Liver (tissue), 9 donors: ENCODE data around the gene MAP4K4. TPM values are rescaled to one million over a fixed set of nuclear protein-coding genes. Genes with fewer than 3 reads are reported as not detected.

ENCODE experiments used
- DNase-seq: peaks from one replicate; pipeline ENCODE4 v3.0.0-alpha.2; 2017; ENCODE audit warnings: low spot score
- H3K27ac ChIP-seq, 2 donors: one replicate each; pipeline ENCODE4 v1.7.0; 2013; ENCODE audit warnings: inconsistent platforms in 2 of 2, low read length in 2 of 2, control low read depth in 1 of 2, low read depth in 1 of 2, mild to moderate bottlenecking in 1 of 2
- H3K27me3 ChIP-seq, 4 donors: one replicate each; pipeline versions ENCODE4 v1.6.1 to v1.7.0; 2013; ENCODE audit warnings: low read length in 3 of 4, inconsistent platforms in 1 of 4, mild to moderate bottlenecking in 1 of 4, moderate library complexity in 1 of 4; ENCODE audit not compliant: control insufficient read depth in 4 of 4, insufficient read depth in 4 of 4
- H3K36me3 ChIP-seq, 4 donors: one replicate each; pipeline versions ENCODE4 v1.6.1 to v1.7.0; 2013; ENCODE audit warnings: low read length in 3 of 4, mild to moderate bottlenecking in 3 of 4, low read depth in 1 of 4, moderate library complexity in 1 of 4; ENCODE audit not compliant: control insufficient read depth in 4 of 4, insufficient read depth in 3 of 4
- H3K4me1 ChIP-seq, 4 donors: one replicate each; pipeline versions ENCODE4 v1.6.1 to v1.7.0; 2013; ENCODE audit warnings: low read length in 3 of 4, mild to moderate bottlenecking in 3 of 4, moderate library complexity in 1 of 4; ENCODE audit not compliant: control insufficient read depth in 4 of 4, insufficient read depth in 4 of 4
- H3K4me3 ChIP-seq, 3 donors: one replicate each; pipeline versions ENCODE4 v1.6.1 to v1.7.0; 2013; ENCODE audit warnings: low read length in 3 of 3, control low read depth in 1 of 3, low read depth in 1 of 3, mild to moderate bottlenecking in 1 of 3
- H3K9ac ChIP-seq, 2 donors: one replicate each; pipeline ENCODE4 v1.7.0; 2013; ENCODE audit warnings: low read length in 2 of 2, mild to moderate bottlenecking in 2 of 2, moderate library complexity in 2 of 2, control low read depth in 1 of 2, low read depth in 1 of 2
- H3K9me3 ChIP-seq, 4 donors: one replicate each; pipeline versions ENCODE4 v1.6.1 to v1.7.0; 2013; ENCODE audit warnings: low read length in 3 of 4; ENCODE audit not compliant: control insufficient read depth in 4 of 4
- EGR1 ChIP-seq, 2 donors: IDR thresholded peaks; 2 replicates each; pipeline ENCODE4 v1.6.1; 2016 to 2018; ENCODE audit warnings: antibody characterized with exemption in 2 of 2, low read depth in 2 of 2
- FOXA1 ChIP-seq: IDR thresholded peaks from 2 replicates; pipeline ENCODE4 v1.6.1; 2016; ENCODE audit warnings: antibody characterized with exemption
- FOXA2 ChIP-seq: IDR thresholded peaks from 2 replicates; pipeline ENCODE4 v1.6.1; 2016; ENCODE audit warnings: antibody characterized with exemption
- GABPA ChIP-seq, 2 donors: IDR thresholded peaks in 1 of 2; conservative IDR thresholded peaks in 1 of 2; 2 replicates each; pipeline ENCODE4 v1.6.1; 2016; ENCODE audit warnings: antibody characterized with exemption in 2 of 2, mild to moderate bottlenecking in 1 of 2, moderate library complexity in 1 of 2
- HNF4A ChIP-seq, 2 donors: conservative IDR thresholded peaks; 2 replicates each; pipeline ENCODE4 v1.6.1; 2016; ENCODE audit warnings: antibody characterized with exemption in 2 of 2, mild to moderate bottlenecking in 2 of 2
- HNF4G ChIP-seq: IDR thresholded peaks from 2 replicates; pipeline ENCODE4 v1.6.1; 2016; ENCODE audit warnings: antibody characterized with exemption
- JUND ChIP-seq, 2 donors: IDR thresholded peaks; 2 replicates each; pipeline ENCODE4 v1.6.1; 2016; ENCODE audit warnings: antibody characterized with exemption in 2 of 2
- NR2F2 ChIP-seq: IDR thresholded peaks from 2 replicates; pipeline ENCODE4 v1.6.1; 2016; ENCODE audit warnings: antibody characterized with exemption
- RAD21 ChIP-seq, 2 donors: IDR thresholded peaks; 2 replicates each; pipeline ENCODE4 v1.6.1; 2016; ENCODE audit warnings: antibody characterized with exemption in 2 of 2, mild to moderate bottlenecking in 2 of 2
- RXRA ChIP-seq, 2 donors: IDR thresholded peaks; 2 replicates each; pipeline ENCODE4 v1.6.1; 2017 to 2018; ENCODE audit warnings: antibody characterized with exemption in 2 of 2, mild to moderate bottlenecking in 1 of 2
- SP1 ChIP-seq: IDR thresholded peaks from 2 replicates; pipeline ENCODE4 v1.6.1; 2018; ENCODE audit warnings: antibody characterized with exemption, mild to moderate bottlenecking
- TAF1 ChIP-seq: conservative IDR thresholded peaks from 2 replicates; pipeline ENCODE4 v1.6.1; 2016; ENCODE audit warnings: antibody characterized with exemption, mild to moderate bottlenecking
- YY1 ChIP-seq: IDR thresholded peaks from 2 replicates; pipeline ENCODE4 v1.6.1; 2016; ENCODE audit warnings: antibody characterized with exemption, mild to moderate bottlenecking
- WGBS: extraction: QIAGEN DNeasy Blood & Tissue Kit; methylation state at CpG from one replicate; pipeline ENCODE4 v1.1.7; 2013; 5-methylcytosine and 5-hydroxymethylcytosine counted together
- polyA plus RNA-seq, 2 donors: library from polyadenylated mRNA; stranded (reverse) in 1 of 2; unstranded in 1 of 2; fragments of 200-250 nt in 1 of 2; fragments of >200 nt in 1 of 2; fragmentation: Nextera tagmentation in 1 of 2; extraction: Ambion mirVana in 1 of 2; gene quantifications; one replicate each; pipeline versions ENCODE4 v1.2.1 to v1.2.3, GENCODE V29; 2013 to 2015
- total RNA-seq, 2 donors: library from RNA; depleted of rRNA; stranded (reverse); fragments of >200 nt; gene quantifications; one replicate each; pipeline ENCODE4 v1.2.3, GENCODE V29; 2014
- TF ChIP-seq, protein P1 (sequence below): fragments of 150-350 bp; IDR thresholded peaks from 2 replicates; pipeline ENCODE4 v1.5.1; 2017; ENCODE audit warnings: improper control_type of control experiment, low read depth, low read length; ENCODE audit not compliant: missing input control
- TF ChIP-seq, protein P2 (sequence below): IDR thresholded peaks from 2 replicates; pipeline ENCODE4 v1.6.1; 2016; ENCODE audit warnings: antibody characterized with exemption
- TF ChIP-seq, protein P3 (sequence below): IDR thresholded peaks from 2 replicates; pipeline ENCODE4 v1.6.1; 2016; ENCODE audit warnings: antibody characterized with exemption
- TF ChIP-seq, protein P4 (sequence below): IDR thresholded peaks from 2 replicates; pipeline ENCODE4 v1.6.1; 2016; ENCODE audit warnings: antibody characterized with exemption
- TF ChIP-seq, protein P5 (sequence below): IDR thresholded peaks from 2 replicates; pipeline ENCODE4 v1.6.1; 2016; ENCODE audit warnings: antibody characterized with exemption, mild to moderate bottlenecking
- donor health status: healthy.
- donor health status: healthy.
- donor health status: healthy.
- donor health status: healthy.
- donor health status: healthy.

The MAP4K4 gene
- total and polyA plus RNA-seq, 4 donors = 9.1 to 40.0 (median 23.6) TPM

DNA sequence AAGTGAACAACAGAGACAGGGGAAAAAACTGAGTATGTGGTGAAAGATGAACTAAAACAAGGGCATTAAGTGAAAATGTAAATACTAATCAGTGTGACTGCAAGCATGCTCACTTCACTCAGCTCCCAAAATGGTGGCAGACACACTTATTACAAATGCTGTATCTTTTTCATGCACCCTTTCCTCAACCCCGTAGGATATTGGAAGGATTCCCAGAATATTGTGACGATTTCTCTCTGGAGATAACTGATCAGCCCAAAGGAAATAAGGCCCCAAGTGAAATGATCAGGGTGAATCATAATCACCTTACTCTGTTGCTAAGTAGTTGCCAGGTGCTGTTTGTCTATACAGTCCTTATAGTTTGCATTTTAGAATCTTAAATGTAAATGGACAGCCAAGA lies 155.3 kb downstream of the MAP4K4 start:
- H3K27ac ChIP-seq = no peak overlapping the region
- peaks cover 0 to 6% (median 3%) of the 10 kb centered on the region in 4 donors for H3K36me3 ChIP-seq
- no peaks in the 10 kb centered on the region for H3K9me3 ChIP-seq
- no peak for TF ChIP-seq RXRA (IDR thresholded peaks at IDR 0.05)
- TF ChIP-seq NR2F2 = no peak
- no peak for TF ChIP-seq JUND (IDR thresholded peaks at IDR 0.05)
- no peak for TF ChIP-seq HNF4G
- peaks cover 0 to 10% (median 1%) of the 10 kb centered on the region in 4 donors for H3K4me1 ChIP-seq
- H3K4me3 ChIP-seq = no peak overlapping the region
- H3K9ac ChIP-seq = no peak overlapping the region
- H3K27me3 ChIP-seq = no peaks in the 10 kb centered on the region
- 14% methylated on average over 2 of the region's 2 CpGs for WGBS
- DNase-seq = no peak

DNA sequence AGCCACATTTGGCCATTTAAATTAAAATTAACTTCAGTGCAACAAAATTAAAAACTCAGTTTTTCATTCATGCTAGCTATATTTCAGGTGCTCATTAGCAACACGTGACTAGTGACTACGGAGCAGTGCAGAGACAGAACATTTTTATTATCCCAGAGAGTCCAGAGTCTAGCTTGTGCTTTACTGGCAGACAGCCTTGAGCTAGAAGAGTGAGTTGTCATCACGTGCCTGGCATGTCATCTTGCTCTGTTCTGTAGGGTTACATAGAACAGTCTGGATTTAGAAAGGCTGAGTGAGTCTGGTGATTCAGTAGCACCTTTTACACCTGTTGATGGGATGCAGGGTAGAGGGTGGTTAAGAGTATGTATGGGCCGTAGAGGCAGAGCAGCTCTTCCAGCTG lies 157.4 kb downstream of the MAP4K4 start:
- peaks cover 2 to 14% (median 10%) of the 10 kb centered on the region in 4 donors for H3K36me3 ChIP-seq
- no peaks in the 10 kb centered on the region for H3K27me3 ChIP-seq
- no peak for DNase-seq
- 50% methylated on average over 4 of the region's 4 CpGs for WGBS
- H3K4me3 ChIP-seq = no peak overlapping the region
- peaks cover 0 to 12% (median 1%) of the 10 kb centered on the region in 4 donors for H3K4me1 ChIP-seq
- peak overlapping the region; percentile 30 to 70 for H3K27ac ChIP-seq
- peak in 1 of 2 donors; percentile 79 for TF ChIP-seq JUND (IDR thresholded peaks at IDR 0.05)
- TF ChIP-seq, protein P1, sequence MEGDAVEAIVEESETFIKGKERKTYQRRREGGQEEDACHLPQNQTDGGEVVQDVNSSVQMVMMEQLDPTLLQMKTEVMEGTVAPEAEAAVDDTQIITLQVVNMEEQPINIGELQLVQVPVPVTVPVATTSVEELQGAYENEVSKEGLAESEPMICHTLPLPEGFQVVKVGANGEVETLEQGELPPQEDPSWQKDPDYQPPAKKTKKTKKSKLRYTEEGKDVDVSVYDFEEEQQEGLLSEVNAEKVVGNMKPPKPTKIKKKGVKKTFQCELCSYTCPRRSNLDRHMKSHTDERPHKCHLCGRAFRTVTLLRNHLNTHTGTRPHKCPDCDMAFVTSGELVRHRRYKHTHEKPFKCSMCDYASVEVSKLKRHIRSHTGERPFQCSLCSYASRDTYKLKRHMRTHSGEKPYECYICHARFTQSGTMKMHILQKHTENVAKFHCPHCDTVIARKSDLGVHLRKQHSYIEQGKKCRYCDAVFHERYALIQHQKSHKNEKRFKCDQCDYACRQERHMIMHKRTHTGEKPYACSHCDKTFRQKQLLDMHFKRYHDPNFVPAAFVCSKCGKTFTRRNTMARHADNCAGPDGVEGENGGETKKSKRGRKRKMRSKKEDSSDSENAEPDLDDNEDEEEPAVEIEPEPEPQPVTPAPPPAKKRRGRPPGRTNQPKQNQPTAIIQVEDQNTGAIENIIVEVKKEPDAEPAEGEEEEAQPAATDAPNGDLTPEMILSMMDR = no peak
- TF ChIP-seq FOXA2 = peak; percentile 77
- no peak for TF ChIP-seq NR2F2
- TF ChIP-seq SP1 = peak; percentile 87
- TF ChIP-seq RAD21 (IDR thresholded peaks at IDR 0.05) = peak; percentile 45 to 47
- TF ChIP-seq HNF4G = peak; percentile 82
- TF ChIP-seq YY1 = peak; percentile 74
- no peak for TF ChIP-seq GABPA (IDR thresholded peaks at IDR 0.05 in 1 of 2, conservative IDR thresholded peaks at IDR 0.05 in 1 of 2)
- TF ChIP-seq, protein P2, sequence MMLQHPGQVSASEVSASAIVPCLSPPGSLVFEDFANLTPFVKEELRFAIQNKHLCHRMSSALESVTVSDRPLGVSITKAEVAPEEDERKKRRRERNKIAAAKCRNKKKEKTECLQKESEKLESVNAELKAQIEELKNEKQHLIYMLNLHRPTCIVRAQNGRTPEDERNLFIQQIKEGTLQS = no peak
- TF ChIP-seq TAF1 = no peak
- TF ChIP-seq EGR1 (IDR thresholded peaks at IDR 0.05; ENCODE audit: low read depth in 2 of 2) = peak in 1 of 2 donors; percentile 51
- TF ChIP-seq HNF4A (conservative IDR thresholded peaks at IDR 0.05) = peak; percentile 94 to 97
- TF ChIP-seq RXRA (IDR thresholded peaks at IDR 0.05) = peak; percentile 50 to 85
- no peak for TF ChIP-seq FOXA1
- TF ChIP-seq, protein P3, sequence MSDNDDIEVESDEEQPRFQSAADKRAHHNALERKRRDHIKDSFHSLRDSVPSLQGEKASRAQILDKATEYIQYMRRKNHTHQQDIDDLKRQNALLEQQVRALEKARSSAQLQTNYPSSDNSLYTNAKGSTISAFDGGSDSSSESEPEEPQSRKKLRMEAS = peak; percentile 97
- TF ChIP-seq, protein P4, sequence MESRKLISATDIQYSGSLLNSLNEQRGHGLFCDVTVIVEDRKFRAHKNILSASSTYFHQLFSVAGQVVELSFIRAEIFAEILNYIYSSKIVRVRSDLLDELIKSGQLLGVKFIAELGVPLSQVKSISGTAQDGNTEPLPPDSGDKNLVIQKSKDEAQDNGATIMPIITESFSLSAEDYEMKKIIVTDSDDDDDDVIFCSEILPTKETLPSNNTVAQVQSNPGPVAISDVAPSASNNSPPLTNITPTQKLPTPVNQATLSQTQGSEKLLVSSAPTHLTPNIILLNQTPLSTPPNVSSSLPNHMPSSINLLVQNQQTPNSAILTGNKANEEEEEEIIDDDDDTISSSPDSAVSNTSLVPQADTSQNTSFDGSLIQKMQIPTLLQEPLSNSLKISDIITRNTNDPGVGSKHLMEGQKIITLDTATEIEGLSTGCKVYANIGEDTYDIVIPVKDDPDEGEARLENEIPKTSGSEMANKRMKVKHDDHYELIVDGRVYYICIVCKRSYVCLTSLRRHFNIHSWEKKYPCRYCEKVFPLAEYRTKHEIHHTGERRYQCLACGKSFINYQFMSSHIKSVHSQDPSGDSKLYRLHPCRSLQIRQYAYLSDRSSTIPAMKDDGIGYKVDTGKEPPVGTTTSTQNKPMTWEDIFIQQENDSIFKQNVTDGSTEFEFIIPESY = peak; percentile 87
- TF ChIP-seq, protein P5, sequence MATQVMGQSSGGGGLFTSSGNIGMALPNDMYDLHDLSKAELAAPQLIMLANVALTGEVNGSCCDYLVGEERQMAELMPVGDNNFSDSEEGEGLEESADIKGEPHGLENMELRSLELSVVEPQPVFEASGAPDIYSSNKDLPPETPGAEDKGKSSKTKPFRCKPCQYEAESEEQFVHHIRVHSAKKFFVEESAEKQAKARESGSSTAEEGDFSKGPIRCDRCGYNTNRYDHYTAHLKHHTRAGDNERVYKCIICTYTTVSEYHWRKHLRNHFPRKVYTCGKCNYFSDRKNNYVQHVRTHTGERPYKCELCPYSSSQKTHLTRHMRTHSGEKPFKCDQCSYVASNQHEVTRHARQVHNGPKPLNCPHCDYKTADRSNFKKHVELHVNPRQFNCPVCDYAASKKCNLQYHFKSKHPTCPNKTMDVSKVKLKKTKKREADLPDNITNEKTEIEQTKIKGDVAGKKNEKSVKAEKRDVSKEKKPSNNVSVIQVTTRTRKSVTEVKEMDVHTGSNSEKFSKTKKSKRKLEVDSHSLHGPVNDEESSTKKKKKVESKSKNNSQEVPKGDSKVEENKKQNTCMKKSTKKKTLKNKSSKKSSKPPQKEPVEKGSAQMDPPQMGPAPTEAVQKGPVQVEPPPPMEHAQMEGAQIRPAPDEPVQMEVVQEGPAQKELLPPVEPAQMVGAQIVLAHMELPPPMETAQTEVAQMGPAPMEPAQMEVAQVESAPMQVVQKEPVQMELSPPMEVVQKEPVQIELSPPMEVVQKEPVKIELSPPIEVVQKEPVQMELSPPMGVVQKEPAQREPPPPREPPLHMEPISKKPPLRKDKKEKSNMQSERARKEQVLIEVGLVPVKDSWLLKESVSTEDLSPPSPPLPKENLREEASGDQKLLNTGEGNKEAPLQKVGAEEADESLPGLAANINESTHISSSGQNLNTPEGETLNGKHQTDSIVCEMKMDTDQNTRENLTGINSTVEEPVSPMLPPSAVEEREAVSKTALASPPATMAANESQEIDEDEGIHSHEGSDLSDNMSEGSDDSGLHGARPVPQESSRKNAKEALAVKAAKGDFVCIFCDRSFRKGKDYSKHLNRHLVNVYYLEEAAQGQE = peak; percentile 72
- H3K9me3 ChIP-seq = no peaks in the 10 kb centered on the region
- H3K9ac ChIP-seq = no peak overlapping the region
